Sigmoid colon (tissue), 7 donors: ENCODE data around the gene HIVEP3. TPM values are rescaled to one million over a fixed set of nuclear protein-coding genes. Genes with fewer than 3 reads are reported as not detected.

ENCODE experiments used
- DNase-seq: peaks from one replicate; pipeline ENCODE4 v3.0.0-alpha.2; 2019
- H3K27ac ChIP-seq, 4 donors: fragments of 200-600 bp; sonication (generic); one replicate each; pipeline ENCODE4 v1.5.1; 2016 to 2019; ENCODE audit warnings: mild to moderate bottlenecking in 1 of 4
- H3K27me3 ChIP-seq, 3 donors: fragments of 200-600 bp; sonication (generic); one replicate each; pipeline ENCODE4 v1.5.1; 2019; ENCODE audit warnings: mild to moderate bottlenecking in 1 of 3
- H3K36me3 ChIP-seq, 4 donors: fragments of 200-600 bp; sonication (generic); one replicate each; pipeline ENCODE4 v1.5.1; 2016 to 2019
- H3K4me1 ChIP-seq, 4 donors: fragments of 200-600 bp; sonication (generic); one replicate each; pipeline ENCODE4 v1.5.1; 2017 to 2019
- H3K4me3 ChIP-seq, 4 donors: fragments of 200-600 bp; sonication (generic); one replicate each; pipeline ENCODE4 v1.5.1; 2017 to 2019; ENCODE audit warnings: mild to moderate bottlenecking in 2 of 4, moderate library complexity in 1 of 4
- H3K9me3 ChIP-seq, 4 donors: fragments of 200-600 bp in 3 of 4; sonication (generic) in 3 of 4; one replicate each; pipeline versions ENCODE4 v1.5.1 to v1.6.1; 2013 to 2019
- EP300 ChIP-seq, 4 donors: sonication (generic); formaldehyde crosslinking; IDR thresholded peaks; one replicate each; pipeline ENCODE4 v1.6.1; 2017; ENCODE audit warnings: antibody characterized with exemption in 4 of 4
- POLR2A ChIP-seq, 2 donors: fragments of 450-650 bp; IDR thresholded peaks; one replicate each; pipeline ENCODE4 v1.6.1; 2016; ENCODE audit warnings: antibody characterized with exemption in 2 of 2, mild to moderate bottlenecking in 2 of 2, moderate library complexity in 2 of 2
- POLR2AphosphoS5 ChIP-seq, 4 donors: sonication (generic); formaldehyde crosslinking; IDR thresholded peaks; one replicate each; pipeline ENCODE4 v1.6.1; 2017; ENCODE audit warnings: antibody characterized with exemption in 4 of 4
- WGBS, 2 donors: extraction: QIAGEN DNeasy Blood & Tissue Kit; methylation state at CpG; one replicate each; pipeline ENCODE4 v1.1.7; 2013; 5-methylcytosine and 5-hydroxymethylcytosine counted together
- intact Hi-C: fragments of 100-400 bp; cut with DNase I; formaldehyde crosslinking; loops from one replicate; pipeline ENCODE4 v1.15.1; 2023
- polyA plus RNA-seq, 3 donors: library from polyadenylated mRNA; stranded (reverse); fragments of 200-250 nt; gene quantifications; one replicate each; pipeline ENCODE4 v1.2.3, GENCODE V29; 2013
- total RNA-seq, 4 donors: library from RNA; depleted of rRNA; stranded (reverse); fragments of >200 nt; gene quantifications; one replicate each; pipeline ENCODE4 v1.1.0, GENCODE V29; 2016
- TF ChIP-seq, protein P1 (sequence below), 4 experiments: fragments of 450-650 bp in 3 of 4; fragments of 200-600 bp in 1 of 4; IDR thresholded peaks; one replicate each; pipeline ENCODE4 v1.5.1; 2016 to 2019; ENCODE audit warnings: antibody characterized with exemption in 4 of 4, mild to moderate bottlenecking in 3 of 4, moderate library complexity in 2 of 4
- donor health status: healthy with polysubstance abuse.
- donor health status: Bipolar disorder and iron deficiency.
- donor health status: healthy.

HIVEP3 gene
- total and polyA plus RNA-seq, 7 donors, result 1.4 to 7.8 (median 3.2) TPM

DNA sequence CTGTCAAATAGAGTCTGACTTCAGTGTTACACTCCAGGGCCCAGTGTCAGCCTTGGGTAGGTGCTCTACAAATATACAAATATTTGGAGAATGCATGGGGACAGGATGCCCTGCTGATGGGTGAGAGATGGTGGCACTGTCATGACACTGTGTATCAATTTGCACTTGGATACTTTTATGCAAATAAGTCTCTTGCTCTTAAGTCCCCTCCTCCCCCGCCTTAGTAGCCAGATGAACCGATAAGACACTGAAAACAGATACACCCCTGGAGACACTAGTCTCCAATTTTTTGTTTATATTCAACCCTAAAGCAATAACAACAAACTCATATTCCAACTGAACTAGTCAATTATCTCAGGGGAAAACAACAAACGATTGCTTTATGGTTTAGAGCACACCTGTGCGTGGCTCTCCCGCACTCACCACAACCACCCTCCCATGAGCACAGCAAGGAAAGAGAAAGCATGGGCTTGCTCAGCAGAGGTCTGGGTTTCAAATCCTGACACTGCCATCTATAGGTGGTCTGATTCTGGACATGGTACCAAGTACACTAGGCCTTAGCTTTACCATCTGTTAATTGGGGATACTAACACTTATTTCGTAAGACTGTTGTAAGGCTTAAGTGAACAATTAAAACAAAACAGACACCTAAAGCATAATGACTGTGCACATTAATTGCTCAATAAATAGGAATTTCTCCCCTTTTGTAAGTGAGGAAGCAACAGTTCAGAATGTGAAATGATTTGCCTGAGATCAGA is 50.3 kb downstream of the HIVEP3 start:
- no peaks in the 10 kb centered on the region for H3K4me1 ChIP-seq
- no peak overlapping the region for H3K27ac ChIP-seq
- intact Hi-C loops, result no loop called here
- no peaks in the 10 kb centered on the region for H3K27me3 ChIP-seq
- WGBS, 2 donors, result 45 to 50% methylated on average over 6 of the region's 6 CpGs
- no peaks in the 10 kb centered on the region for H3K9me3 ChIP-seq
- H3K36me3 ChIP-seq, result no peaks in the 10 kb centered on the region
- no peak for DNase-seq
- H3K4me3 ChIP-seq, result no peak overlapping the region
- TF ChIP-seq, protein P1, sequence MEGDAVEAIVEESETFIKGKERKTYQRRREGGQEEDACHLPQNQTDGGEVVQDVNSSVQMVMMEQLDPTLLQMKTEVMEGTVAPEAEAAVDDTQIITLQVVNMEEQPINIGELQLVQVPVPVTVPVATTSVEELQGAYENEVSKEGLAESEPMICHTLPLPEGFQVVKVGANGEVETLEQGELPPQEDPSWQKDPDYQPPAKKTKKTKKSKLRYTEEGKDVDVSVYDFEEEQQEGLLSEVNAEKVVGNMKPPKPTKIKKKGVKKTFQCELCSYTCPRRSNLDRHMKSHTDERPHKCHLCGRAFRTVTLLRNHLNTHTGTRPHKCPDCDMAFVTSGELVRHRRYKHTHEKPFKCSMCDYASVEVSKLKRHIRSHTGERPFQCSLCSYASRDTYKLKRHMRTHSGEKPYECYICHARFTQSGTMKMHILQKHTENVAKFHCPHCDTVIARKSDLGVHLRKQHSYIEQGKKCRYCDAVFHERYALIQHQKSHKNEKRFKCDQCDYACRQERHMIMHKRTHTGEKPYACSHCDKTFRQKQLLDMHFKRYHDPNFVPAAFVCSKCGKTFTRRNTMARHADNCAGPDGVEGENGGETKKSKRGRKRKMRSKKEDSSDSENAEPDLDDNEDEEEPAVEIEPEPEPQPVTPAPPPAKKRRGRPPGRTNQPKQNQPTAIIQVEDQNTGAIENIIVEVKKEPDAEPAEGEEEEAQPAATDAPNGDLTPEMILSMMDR (IDR thresholded peaks at IDR 0.05), result no peak
- TF ChIP-seq POLR2AphosphoS5 (IDR thresholded peaks at IDR 0.05) (no peak), EP300 (IDR thresholded peaks at IDR 0.05) (no peak), POLR2A (IDR thresholded peaks at IDR 0.05) (no peak)

DNA sequence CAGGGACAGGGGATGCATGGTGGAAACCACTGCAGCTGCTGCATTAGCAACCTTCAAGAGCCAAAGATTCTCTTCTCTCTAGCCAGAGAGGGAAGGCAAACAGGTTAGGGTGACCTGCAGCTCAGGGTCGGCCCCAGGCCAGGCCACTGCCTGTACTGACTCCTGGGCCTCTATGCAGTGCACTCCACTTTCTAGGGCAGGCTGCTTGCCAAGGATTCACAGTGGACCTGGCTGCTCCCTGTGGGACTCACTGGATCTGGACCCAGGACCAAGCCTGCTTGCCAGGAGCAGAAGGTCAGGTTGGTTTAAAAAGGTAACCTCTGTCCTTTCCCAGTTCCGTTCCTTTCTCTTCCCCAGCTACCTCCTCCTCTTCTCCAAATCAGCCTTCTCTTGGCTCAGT is 52.4 kb downstream of the HIVEP3 start:
- DNase-seq, result no peak
- no peaks in the 10 kb centered on the region for H3K36me3 ChIP-seq
- H3K27me3 ChIP-seq, result no peaks in the 10 kb centered on the region
- H3K4me1 ChIP-seq, result no peaks in the 10 kb centered on the region
- H3K9me3 ChIP-seq, result no peaks in the 10 kb centered on the region
- 91 to 94% methylated on average over 2 of the region's 2 CpGs for WGBS, 2 donors
- no peak overlapping the region for H3K27ac ChIP-seq
- no peak for TF ChIP-seq POLR2A (IDR thresholded peaks at IDR 0.05)
- no peak for TF ChIP-seq EP300 (IDR thresholded peaks at IDR 0.05)
- TF ChIP-seq POLR2AphosphoS5 (IDR thresholded peaks at IDR 0.05), result no peak
- TF ChIP-seq, protein P1 (IDR thresholded peaks at IDR 0.05), result no peak
- H3K4me3 ChIP-seq, result no peak overlapping the region
- intact Hi-C loops, result no loop called here

DNA sequence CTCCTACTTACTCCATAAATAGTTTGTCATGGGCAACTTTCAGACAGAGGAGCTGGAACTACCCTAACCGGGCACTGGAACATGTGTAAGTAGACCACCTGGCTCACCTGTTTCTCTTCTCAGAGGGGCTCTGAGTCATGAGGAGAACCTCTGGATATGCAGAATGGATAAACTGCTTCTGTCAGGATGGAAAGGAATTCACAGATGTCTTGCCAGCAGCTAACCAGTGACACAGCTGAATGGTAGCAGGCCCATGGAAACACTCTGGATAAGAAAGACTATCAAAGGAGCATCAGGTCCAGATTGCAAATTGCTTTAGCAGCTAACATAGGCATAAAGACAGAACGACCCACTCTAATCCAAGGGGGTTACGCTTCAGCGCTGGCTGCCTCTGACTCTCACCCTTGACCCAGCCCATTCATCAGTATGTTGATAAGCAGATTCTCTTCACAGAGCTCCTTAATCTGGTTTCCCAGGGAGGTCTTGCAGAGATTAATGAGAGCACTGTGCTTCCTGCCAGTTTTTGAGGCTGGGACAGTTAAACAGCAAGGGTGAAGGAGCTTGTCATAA is 54.2 kb downstream of the HIVEP3 start:
- Histone ChIP-seq H3K36me3 (no peaks in the 10 kb centered on the region), H3K27me3 (no peaks in the 10 kb centered on the region), H3K9me3 (no peaks in the 10 kb centered on the region), H3K4me1 (no peaks in the 10 kb centered on the region), H3K27ac (no peak overlapping the region), H3K4me3 (no peak overlapping the region)
- 87 to 91% methylated on average over 4 of the region's 4 CpGs for WGBS, 2 donors
- DNase-seq, result no peak
- no peak for TF ChIP-seq POLR2AphosphoS5 (IDR thresholded peaks at IDR 0.05)
- TF ChIP-seq, protein P1 (IDR thresholded peaks at IDR 0.05), result no peak
- TF ChIP-seq EP300 (IDR thresholded peaks at IDR 0.05), result no peak
- TF ChIP-seq POLR2A (IDR thresholded peaks at IDR 0.05), result no peak
- intact Hi-C loops, result no loop called here

DNA sequence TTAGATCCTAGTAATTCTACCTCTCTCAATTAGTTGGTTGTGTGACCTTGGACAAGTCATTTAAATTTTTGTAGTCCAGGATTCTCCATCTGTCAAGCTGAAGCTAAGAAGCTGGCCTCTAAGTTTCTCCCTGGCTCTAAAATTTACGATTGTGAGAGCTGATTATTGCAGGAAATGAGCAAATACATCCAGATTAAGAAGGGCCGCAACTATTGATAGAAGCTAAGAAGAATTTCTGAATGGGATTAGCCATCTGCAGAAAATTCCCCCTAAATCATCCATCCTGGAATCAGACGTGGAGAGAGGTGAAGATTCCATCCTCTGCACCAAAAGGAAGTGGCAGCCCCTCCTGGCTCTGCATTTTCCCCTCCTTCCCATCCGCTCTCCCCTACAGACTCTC is 55.0 kb downstream of the HIVEP3 start:
- H3K4me3 ChIP-seq, result no peak overlapping the region
- H3K9me3 ChIP-seq, result no peaks in the 10 kb centered on the region
- no peaks in the 10 kb centered on the region for H3K36me3 ChIP-seq
- 88 to 91% methylated on average over 4 of the region's 4 CpGs for WGBS, 2 donors
- intact Hi-C loops, result no loop called here
- no peaks in the 10 kb centered on the region for H3K4me1 ChIP-seq
- no peak for TF ChIP-seq POLR2A (IDR thresholded peaks at IDR 0.05)
- no peak for TF ChIP-seq POLR2AphosphoS5 (IDR thresholded peaks at IDR 0.05)
- TF ChIP-seq EP300 (IDR thresholded peaks at IDR 0.05), result no peak
- TF ChIP-seq, protein P1 (IDR thresholded peaks at IDR 0.05), result no peak
- DNase-seq, result no peak
- no peaks in the 10 kb centered on the region for H3K27me3 ChIP-seq
- H3K27ac ChIP-seq, result no peak overlapping the region
